GM18909 (cell line): ENCODE results near the gene NCAPG.

Source experiments
- ATAC-seq: cut with Tn5 transposase; IDR thresholded peaks from one replicate; pipeline ENCODE4 v1.9.1; 2021; ENCODE audit warnings: mild to moderate bottlenecking; ENCODE audit not compliant: unreplicated experiment, poor library complexity

The NCAPG gene

GRCh38 chr4:17867276-17867675, 56.5 kb downstream of the NCAPG start:
- no peak for ATAC-seq

GRCh38 chr4:17869327-17869726, 58.5 kb downstream of the NCAPG start:
- no peak for ATAC-seq

- ATAC-seq: peak; percentile 97
Measured at GRCh38 chr4:17875402-17876070, 64.8 kb downstream of the NCAPG start.

- no peak for ATAC-seq
Measured at GRCh38 chr4:17876943-17877342, 66.2 kb downstream of the NCAPG start.

GRCh38 chr4:17877661-17878060, 66.9 kb downstream of the NCAPG start:
- ATAC-seq: no peak

GRCh38 chr4:17884063-17884462, 73.3 kb downstream of the NCAPG start:
- ATAC-seq: no peak

GRCh38 chr4:17884511-17884910, 73.7 kb downstream of the NCAPG start:
- ATAC-seq: no peak

GRCh38 chr4:17889692-17890091, 78.9 kb downstream of the NCAPG start:
- ATAC-seq: no peak

GRCh38 chr4:17894421-17894820, 83.6 kb downstream of the NCAPG start:
- ATAC-seq: no peak
